GM12891 (cell line): ENCODE data around the gene HTRA1.

Experiments
- DNase-seq: peaks from one replicate; pipeline ENCODE4 v3.0.0; 2011; ENCODE audit warnings: low spot score; ENCODE audit not compliant: insufficient read length
- FAIRE-seq: peaks from 2 replicates; lab custom pipeline; 2011; peaks lifted over from hg19 to GRCh38; lab: Jason Lieb, UNC
- PAX5 ChIP-seq: IDR thresholded peaks from 2 replicates; pipeline ENCODE4 v1.6.1; 2011; ENCODE audit warnings: low read length, moderate library complexity, mild to moderate bottlenecking; ENCODE audit not compliant: insufficient read depth, severe bottlenecking
- POLR2A ChIP-seq: IDR thresholded peaks from 2 replicates; pipeline ENCODE4 v1.6.1; 2011; ENCODE audit warnings: low read depth, low read length, control low read depth
- POLR2AphosphoS5 ChIP-seq: IDR thresholded peaks from 2 replicates; pipeline ENCODE4 v1.6.1; 2011; ENCODE audit warnings: low read depth, low read length, control low read depth
- POU2F2 ChIP-seq: IDR thresholded peaks from 2 replicates; pipeline ENCODE4 v1.6.1; 2011; ENCODE audit warnings: low read depth, mild to moderate bottlenecking, control low read depth, low read length, moderate library complexity
- SPI1 ChIP-seq: IDR thresholded peaks from 2 replicates; pipeline ENCODE4 v1.6.1; 2011; ENCODE audit warnings: low read depth, low read length, control low read depth
- TAF1 ChIP-seq: IDR thresholded peaks from 2 replicates; pipeline ENCODE4 v1.6.1; 2011; ENCODE audit warnings: low read depth, low read length, control low read depth

HTRA1 gene

DNA sequence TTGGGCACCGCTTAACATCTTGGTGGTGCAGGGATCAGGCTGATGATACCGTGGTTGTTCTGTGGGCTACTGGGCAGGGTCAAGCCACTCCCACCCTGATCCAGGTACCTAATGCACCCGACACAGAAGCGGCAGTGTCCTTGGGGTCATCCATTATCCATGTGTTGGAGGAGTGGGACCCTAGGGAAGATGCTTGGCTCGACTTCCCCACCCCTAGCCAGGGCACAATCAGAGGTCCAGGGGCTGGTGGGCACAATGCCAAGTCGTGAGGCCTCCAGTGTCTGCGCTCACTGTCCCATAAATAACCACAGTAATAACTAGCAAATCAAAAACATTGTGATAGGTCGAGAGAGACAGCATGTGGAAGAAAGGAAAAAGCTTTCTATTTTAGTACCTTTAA is 37.7 kb downstream of the HTRA1 start:
- DNase-seq (no peak), FAIRE-seq (no peak)
- TF ChIP-seq PAX5 (no peak), POLR2A (no peak), SPI1 (no peak), POLR2AphosphoS5 (no peak), TAF1 (no peak)

DNA sequence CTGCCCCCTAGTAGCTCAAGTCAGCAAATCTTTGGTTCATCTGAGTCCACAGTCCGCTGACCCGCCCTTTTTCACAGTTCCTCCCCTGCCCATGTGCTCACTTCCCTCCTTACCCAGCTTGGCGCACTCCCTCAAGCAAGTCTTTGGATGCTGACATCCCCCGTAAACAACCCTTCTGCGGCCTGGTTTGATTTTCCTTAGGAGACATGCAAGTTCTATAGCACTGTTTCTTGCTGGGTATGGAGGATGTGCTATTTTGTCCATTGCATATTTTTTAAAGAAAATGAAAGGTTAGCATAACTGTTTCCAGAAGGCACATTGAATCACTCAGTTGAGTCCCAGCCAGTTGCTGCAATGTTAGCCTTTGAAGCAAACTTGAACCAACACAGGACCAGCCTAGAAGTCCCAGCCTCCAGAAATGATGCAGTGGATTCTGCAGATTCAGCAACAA is 38.2 kb downstream of the HTRA1 start:
- TF ChIP-seq SPI1 (no peak), TAF1 (no peak), PAX5 (no peak)
- FAIRE-seq = no peak
- no peak for DNase-seq

DNA sequence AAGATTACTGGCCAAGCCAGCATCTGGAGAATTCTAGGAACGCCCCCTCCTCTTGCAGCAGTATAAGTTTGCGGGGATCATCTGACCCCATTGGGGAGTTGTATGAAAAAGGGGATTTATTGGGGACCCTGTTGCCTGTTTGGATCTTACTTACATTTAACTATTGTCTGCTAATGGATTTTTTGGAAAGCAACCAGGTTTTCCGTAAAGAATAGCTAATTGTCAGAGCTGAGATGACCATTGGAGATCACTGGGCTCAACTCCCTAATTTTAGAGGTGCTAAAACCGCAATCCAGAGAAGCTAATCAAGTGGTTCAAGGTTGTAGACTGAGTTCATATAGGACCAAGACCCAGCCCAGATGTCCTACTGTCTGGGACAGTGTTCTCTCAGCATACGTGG is 38.8 kb downstream of the HTRA1 start:
- FAIRE-seq (no peak), DNase-seq (no peak)
- TF ChIP-seq SPI1 (no peak), TAF1 (no peak), POU2F2 (no peak), PAX5 (no peak)

DNA sequence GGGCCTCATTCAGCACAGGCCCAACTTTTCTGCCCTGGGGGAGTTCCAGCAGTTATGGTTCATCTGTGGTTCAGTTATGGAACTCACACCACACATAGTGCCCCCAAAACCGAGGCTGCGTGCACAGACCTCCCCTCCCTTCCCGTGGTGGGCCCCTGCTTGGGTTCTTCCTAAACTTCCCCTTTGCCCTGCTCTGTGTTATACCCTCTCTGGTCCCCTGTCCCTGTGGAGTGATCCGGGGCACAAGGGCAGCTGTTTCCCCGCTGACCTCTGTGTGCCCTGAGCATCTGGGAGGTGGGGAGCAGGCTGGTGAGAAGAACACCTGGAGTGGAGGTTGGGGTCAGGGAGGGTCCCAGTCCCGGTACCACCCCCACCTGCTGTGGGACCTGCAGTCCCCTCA is 39.4 kb downstream of the HTRA1 start:
- FAIRE-seq (no peak), DNase-seq (no peak)
- TF ChIP-seq POLR2A (no peak), POU2F2 (no peak), TAF1 (no peak), SPI1 (no peak), PAX5 (no peak), POLR2AphosphoS5 (no peak)

DNA sequence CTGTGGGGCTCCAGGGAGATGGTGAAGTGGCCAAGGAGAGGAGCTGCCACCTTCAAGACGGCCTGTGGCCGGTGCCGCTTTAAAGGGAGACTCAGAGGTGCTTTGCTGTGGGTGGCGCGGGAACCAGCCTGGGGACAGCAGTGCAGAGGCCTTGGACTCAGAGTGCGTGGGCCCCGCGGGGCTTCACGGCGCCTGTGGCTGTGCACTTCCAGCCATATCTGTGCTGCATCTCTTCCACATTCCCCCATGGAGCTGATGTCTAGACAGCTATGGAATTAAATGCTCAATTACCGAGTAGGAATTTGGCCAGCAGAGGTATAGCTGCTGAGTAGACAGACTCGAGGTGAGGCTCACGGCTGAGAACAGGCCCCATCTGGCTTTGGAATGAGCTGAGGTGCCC is 41.7 kb downstream of the HTRA1 start:
- DNase-seq = no peak
- no peak for FAIRE-seq
- TF ChIP-seq PAX5 = no peak
- no peak for TF ChIP-seq SPI1
- TF ChIP-seq TAF1 = no peak
- no peak for TF ChIP-seq POLR2AphosphoS5
- no peak for TF ChIP-seq POLR2A
- no peak for TF ChIP-seq POU2F2

DNA sequence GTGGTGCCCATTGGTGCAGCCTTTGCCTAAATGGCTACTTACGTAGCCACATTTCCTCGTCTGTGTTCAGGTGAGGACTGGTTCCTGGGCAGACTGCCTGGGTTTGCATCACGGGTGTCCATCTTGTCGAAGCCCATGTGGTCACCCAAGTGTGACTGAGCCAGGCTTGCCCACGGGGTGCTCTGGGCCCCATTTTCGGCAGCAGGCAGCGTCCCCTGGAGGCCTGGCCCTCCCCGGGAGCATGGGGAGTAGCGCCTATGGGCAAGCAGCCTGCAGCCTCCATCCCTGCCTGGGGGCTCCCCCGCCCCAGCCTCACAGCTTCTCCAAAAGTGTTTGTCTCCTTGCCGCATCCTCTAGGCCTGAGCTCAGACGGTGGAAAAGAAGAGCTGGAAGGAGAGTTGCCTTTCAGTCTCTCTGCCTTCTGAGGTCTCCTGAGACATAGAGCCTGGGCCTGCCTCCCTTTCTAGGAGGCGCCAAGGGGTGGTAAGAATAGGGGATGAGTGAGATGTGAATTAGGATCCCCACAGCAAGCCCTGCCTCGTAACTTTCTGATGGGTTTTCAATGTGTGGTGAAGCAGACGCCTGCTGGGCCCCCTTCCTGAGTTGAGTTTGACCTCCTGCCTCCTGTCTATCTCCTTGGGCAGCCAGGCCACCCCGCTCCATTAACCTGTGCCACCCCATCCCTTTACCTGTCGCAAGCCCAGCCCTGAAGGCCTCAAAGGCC is 42.7 kb downstream of the HTRA1 start:
- FAIRE-seq = no peak

DNA sequence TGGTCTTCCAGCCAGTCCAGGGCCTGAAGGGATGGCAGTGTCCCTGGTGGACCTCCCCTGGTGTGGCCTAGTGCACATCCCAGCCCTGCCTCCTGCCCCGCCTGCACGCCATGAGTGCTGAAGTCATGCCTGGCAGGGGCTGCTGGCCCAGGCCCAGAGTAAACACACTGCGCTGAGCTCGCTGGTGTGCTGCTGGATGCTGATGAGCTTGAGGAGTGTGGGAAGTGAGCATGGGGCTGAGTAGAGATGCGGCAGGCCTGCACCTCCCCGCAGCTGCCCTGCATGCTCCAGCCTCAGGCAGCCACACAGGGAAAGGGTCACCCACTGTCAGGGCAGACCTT is 43.2 kb downstream of the HTRA1 start:
- FAIRE-seq (no peak), DNase-seq (no peak)
- no peak for TF ChIP-seq POLR2A
- TF ChIP-seq PAX5 = no peak
- TF ChIP-seq POLR2AphosphoS5 = no peak
- no peak for TF ChIP-seq SPI1
- TF ChIP-seq TAF1 = no peak
- no peak for TF ChIP-seq POU2F2

More for the DNA sequence above, 42.7 kb downstream of the HTRA1 start:
- DNase-seq = no peak
- TF ChIP-seq PAX5 = no peak
- no peak for TF ChIP-seq POLR2A
- no peak for TF ChIP-seq SPI1
- no peak for TF ChIP-seq POLR2AphosphoS5
- TF ChIP-seq TAF1 = no peak
- no peak for TF ChIP-seq POU2F2

DNA sequence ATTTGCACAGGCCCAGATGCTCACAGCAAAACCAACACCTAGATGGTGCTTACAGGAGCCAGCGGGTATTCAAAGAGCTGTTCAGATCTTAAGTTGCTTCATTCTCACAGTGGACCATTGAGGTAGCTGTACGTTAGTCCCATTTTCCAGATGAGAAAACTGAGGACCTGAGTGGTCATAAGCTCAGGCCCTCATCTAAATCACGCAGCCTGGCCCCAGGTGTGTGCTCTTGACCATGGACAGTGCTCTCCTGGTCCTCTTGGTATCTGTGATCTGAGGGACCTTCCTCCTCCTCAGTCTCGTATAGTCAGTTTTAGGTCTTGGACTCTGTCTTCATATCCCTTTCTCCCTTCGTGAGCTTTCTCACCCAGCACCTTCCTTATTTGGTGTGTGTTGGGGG is 43.7 kb downstream of the HTRA1 start:
- FAIRE-seq = no peak
- DNase-seq = no peak
- TF ChIP-seq POU2F2 (no peak), PAX5 (no peak), POLR2AphosphoS5 (no peak), POLR2A (no peak), TAF1 (no peak), SPI1 (no peak)

DNA sequence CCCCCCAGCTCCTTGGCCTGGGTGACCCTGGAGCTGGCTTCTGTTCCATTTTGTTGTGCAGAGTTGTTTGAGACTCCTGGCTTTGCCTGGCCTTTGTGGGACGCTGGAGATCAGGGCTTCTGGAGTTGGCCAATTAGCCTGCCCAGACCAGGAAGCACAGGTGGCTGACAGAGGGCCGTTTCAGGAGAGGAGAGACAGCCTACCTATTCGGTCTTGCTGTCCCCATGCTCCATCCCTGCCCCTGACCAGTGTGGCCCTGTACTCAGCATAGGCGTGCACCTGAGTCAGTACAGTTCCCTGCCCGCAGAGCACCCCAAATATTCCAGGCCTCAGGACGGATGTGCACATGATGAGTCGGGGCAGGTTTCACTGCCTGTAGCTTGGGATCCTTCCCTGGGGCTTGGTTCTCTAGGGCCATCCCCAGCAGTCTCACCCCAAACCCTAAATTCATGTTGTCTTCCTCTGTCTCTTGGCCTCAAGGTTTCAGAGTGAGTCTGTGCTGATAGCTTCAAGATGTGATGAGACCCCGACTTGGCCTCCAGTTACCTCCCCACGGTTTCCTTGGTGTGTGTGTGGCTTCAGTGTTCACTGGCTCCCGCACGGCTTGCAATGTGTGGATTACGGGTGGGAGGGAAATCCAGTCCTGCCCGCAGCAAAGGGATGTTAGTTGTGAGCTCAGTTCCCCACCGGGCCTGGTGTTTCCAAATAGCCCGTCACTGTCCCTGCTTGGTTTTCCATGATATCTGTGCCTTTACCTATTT is 44.7 kb downstream of the HTRA1 start:
- FAIRE-seq (no peak), DNase-seq (no peak)
- no peak for TF ChIP-seq TAF1
- no peak for TF ChIP-seq POLR2A
- no peak for TF ChIP-seq SPI1
- TF ChIP-seq POU2F2 = no peak
- no peak for TF ChIP-seq PAX5
- TF ChIP-seq POLR2AphosphoS5 = no peak

DNA sequence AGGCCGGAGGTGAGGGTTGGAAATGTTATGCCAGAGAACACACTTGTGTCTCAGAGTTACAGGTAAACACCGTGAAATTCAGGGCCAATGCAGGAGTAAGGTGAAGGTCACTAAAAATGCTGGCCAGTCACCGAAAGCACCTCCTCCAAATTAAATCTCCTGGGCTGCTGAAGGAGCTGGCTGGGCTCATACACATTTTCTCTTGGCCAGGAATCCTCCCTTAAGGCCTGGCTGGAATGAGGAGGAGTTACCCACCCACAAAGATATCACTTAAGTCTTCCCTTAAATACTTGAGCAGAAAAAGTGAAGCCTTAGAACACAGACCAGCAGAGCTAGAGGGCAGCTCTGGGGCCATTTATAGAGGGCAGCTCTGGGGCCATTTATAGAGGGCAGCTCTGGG is 46.3 kb downstream of the HTRA1 start:
- DNase-seq (no peak), FAIRE-seq (no peak)
- no peak for TF ChIP-seq SPI1

DNA sequence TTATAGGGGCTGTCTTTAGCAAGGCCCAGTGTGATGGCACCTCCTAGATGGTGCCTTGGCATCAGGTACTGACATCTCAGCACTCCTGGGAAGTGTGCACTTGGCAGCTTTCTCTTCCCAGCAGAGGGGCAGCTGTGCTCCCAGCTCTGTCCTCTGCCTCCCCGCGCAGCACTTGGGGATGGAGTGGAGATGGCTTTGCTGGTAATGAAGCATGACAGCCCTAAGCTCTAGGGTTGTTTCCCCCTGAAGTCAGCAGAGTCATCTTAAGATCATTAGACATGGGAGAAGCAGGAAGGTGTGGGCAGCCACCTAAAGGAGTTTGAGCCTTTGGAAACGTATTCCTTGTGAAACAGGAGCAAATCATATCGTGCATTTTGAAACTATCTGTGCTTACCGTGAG is 46.7 kb downstream of the HTRA1 start:
- no peak for FAIRE-seq
- TF ChIP-seq SPI1 (no peak), TAF1 (no peak), POU2F2 (no peak), PAX5 (no peak), POLR2A (no peak), POLR2AphosphoS5 (no peak)
- DNase-seq = no peak
